Measurements from ENCODE around the gene NRIP2.

Gene NRIP2

GRCh38 chr12:2851931-2852330 is 17.1 kb upstream of the NRIP2 start:
- DNase-seq (ENCODE audit: low spot score) (no peak), FAIRE-seq (no peak)

DNA sequence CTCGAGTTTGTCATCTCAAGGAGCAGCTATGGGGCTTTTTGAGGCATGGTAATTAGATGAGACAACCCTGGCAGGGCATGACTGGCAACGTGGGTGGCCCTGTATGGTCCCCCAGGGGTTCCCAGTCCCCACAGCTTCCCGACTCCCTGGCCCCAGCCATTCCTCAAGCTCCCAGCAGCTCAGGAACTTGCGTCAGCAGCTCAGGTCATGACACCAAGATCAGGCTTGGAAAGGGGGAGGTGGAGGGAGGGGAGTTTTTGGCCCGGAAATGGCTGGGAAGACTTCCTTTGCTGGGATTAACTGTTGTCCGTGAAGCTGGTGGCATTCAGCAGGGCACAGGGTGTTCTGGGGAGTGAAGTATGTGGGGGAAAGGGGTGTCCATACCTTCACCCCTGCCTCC is 10.4 kb upstream of the NRIP2 start:
- peak; percentile 79 for FAIRE-seq
- DNase-seq (ENCODE audit: low spot score) = peak; percentile 50

GRCh38 chr12:2844786-2845185 is 10.0 kb upstream of the NRIP2 start:
- FAIRE-seq (peak; percentile 17), DNase-seq (ENCODE audit: low spot score) (no peak)

DNA sequence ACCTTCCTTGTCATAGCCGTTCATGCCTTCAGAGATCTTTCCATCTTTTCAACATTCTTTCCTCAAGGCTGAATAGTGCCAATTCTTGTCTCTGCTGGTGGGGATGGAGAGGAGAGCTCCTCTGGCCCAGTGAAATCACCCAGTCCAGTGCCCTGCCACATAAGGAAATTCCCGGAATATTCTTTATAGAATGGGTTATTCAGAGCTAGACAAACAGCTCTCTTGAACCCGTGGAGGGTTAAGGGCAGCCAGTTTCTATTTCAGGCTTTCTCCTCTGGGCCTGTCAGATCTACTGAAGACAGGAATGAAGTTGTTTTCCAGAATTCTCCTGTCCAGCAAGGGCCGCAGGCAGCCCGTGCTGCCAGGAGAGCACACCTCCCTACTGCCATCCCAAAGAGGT is 8.1 kb upstream of the NRIP2 start:
- FAIRE-seq (no peak), DNase-seq (ENCODE audit: low spot score) (no peak)

DNA sequence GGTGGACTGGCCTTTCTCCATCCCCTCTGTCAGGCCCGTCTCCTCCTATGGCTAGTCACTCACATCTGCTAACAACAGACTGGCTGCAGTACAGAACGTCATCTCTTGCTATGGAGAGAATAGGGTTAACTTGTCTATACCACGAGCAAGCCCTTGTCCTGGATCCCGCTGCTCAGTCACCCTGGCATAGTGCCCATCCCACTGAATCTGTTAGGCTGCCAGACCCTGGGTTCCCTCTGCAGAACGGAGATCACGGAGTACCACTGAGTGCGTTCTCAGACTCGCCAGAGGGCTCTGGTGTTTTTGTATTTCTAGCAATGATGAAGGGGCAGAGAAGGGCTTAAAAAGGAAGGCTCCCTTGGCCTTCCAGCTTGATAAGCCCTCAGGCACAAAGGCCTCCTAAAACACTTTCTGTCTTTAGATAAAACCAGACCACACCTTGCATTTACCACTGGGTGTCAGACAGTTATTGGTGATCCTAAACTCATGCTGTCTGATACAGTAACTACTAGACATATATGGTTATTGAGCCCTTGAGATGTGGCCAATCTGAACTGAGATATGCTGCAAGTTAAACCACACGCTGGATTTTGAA is 6.3 kb upstream of the NRIP2 start:
- no peak for DNase-seq (ENCODE audit: low spot score)
- FAIRE-seq = peak; percentile 85

DNA sequence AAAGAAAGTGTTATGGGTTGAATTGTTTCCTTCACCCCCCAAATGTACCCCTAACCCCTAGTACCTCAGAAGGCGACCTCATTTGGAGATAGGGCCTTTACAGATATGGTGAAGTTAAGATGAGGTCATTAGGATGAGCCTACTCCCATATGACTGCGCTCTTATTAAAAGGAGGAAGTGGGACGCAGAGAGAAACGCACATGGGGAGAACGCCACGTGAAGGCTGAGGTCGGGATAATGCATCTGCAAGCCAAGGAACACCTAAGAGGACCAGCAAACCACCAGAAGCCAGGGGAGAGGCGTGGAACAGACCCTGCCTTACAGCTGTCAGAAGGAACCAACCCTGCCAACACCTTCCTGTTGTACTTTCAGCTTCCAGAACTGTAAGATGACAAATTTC is 1.7 kb upstream of the NRIP2 start:
- FAIRE-seq = peak; percentile 46
- no peak for DNase-seq (ENCODE audit: low spot score)

DNA sequence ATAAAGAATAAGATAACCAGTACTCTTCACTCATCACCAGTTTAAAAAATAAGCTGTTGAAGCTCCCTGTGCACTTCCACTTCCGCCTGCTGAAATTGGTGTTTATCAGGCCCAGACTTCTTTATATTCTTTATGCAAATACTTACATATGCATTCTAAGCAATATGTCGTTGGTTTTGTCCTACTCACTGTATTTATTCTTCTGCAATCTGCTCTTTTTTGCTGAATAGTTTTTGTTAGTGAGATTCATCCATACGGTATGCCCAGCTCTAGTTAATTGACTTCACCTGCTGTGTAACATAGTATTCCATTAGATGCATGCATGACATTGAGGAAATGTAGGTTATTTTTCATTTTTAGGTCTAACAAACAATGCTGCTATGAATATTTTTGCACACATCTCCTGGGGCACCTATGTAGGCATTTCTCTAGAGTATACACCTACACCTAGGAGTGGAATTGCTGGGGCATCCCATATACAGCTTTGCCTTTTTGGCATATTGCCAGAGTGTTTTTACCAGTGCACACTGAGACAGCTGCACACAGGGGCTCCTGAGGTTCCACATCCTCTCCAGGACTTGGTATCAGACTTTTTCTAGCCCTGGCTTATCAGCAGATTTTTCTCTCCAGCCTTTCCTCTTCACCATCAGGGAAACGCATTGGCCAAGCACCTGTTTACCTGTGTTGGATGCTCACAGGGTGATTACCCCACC is 1.0 kb upstream of the NRIP2 start:
- DNase-seq (ENCODE audit: low spot score) (no peak), FAIRE-seq (no peak)

DNA sequence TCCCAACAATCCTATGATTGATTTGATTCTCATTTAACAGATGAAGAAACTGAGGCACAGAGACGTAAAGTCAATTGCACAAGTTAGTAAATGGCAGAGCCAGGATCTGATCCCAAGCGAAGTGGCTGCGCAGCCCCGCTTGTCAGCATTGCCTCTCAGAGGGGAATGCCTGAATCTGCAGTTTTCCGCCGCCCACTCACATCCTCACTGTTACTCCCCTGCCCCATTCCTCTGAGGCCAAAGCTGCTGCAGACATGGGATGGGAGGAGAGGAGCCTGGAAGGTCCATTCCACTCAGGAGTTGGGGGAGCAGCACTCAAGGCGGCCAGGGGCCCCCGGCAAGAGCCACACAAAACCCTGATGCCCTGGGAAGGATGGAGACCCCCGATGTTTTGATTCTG is 1.0 kb downstream of the NRIP2 start:
- FAIRE-seq (no peak), DNase-seq (ENCODE audit: low spot score) (no peak)

DNA sequence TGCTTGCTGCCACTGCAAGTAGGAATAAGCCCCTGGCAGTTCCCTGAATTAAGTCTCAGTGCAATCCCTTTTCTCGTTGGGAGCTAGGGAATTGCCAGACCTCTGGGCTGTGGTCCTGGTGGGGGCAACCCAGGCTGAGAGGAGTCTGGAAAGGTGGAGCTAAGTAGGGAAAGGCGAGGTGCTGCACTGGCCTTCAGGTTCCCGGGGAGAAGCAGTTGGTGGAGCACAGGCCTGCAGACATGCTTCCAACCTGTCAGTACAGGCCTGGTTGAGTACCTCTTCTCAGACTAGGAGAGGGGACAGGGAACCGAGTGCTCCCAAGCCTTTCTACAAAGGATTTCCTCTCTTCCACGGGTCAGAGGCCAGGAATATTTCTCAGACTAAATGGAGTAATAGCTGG is 1.5 kb downstream of the NRIP2 start:
- DNase-seq (ENCODE audit: low spot score) (no peak), FAIRE-seq (no peak)

DNA sequence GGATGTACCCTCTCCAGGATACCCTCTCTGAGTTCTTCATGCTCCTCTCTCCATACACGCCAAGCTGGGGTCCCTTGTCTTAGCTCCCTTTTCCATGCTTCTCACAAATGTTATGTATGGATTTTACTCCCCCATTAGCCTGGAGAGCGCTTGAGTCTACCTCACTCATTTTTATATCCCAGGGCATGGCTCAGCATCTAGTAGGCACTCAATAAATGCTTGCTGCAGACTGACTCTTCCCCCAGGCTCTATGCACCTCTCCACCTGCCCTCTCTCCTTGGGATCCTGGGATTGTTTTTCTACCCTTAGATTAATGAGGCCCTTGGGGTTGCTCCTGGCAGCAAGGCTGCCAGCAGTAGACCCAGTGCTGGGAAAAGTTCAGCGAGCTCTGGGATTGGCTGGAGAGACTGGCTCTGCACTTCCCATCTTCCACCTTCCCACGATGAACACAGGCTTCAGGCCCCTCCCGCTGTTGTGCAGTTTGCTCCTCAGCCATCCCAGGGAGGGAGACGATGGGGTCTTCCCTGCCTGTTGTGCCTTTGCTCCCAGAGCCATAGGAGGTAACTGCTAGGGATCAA is 2.2 kb downstream of the NRIP2 start:
- FAIRE-seq (no peak), DNase-seq (ENCODE audit: low spot score) (no peak)

- FAIRE-seq (no peak), DNase-seq (ENCODE audit: low spot score) (no peak)
These were observed 5.6 kb downstream of the NRIP2 start for GRCh38 chr12:2829275-2829674.

DNA sequence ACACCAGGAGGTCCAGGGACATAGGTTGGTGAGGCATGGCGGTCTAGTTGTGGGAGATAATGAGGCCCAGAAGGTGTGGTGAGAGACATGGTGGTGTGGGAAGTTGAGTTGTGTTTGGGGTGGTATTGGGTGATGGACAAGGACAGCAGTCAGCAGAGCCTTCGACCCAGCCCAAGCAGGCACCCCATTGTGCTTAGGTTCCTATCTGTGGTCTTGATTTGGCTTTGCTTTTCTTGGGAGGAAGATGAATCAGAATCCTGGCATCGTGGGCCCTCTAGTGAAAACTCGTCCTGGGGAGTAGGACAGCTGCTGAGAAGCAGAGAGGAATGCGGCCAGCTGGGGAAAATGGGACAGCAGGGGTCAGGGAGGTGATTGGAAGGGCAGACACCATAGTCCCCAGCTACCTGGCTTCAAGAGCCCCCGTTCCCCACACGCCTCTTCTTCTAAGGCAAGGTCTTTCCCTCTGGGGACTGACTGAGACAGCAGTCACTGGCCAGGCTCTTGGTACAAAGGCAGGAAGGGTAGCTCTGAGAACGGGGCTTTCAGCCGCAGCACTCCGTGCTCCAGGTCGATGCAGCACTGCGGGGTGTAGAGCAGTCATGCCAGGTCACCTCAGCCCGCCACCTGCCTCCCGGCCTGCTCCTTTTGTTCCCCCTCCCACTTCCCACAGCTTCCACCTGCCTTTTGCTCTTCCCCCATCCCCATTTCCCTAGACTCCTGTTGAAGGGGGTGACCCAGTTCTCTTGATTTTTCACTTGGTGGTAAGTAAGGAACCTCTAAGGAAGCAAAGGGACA is 7.9 kb downstream of the NRIP2 start:
- DNase-seq (ENCODE audit: low spot score) (no peak), FAIRE-seq (no peak)

GRCh38 chr12:2826036-2826435 is 8.8 kb downstream of the NRIP2 start:
- no peak for DNase-seq (ENCODE audit: low spot score)
- FAIRE-seq = no peak

- DNase-seq (ENCODE audit: low spot score) (no peak), FAIRE-seq (no peak)
These were observed 9.7 kb downstream of the NRIP2 start for GRCh38 chr12:2825132-2825531.

- DNase-seq (ENCODE audit: low spot score) = no peak
- no peak for FAIRE-seq
These were observed 10.3 kb downstream of the NRIP2 start for GRCh38 chr12:2824541-2824940.

- DNase-seq (ENCODE audit: low spot score) (no peak), FAIRE-seq (peak; percentile 61)
These were observed 11.4 kb downstream of the NRIP2 start for GRCh38 chr12:2823483-2823882.

DNA sequence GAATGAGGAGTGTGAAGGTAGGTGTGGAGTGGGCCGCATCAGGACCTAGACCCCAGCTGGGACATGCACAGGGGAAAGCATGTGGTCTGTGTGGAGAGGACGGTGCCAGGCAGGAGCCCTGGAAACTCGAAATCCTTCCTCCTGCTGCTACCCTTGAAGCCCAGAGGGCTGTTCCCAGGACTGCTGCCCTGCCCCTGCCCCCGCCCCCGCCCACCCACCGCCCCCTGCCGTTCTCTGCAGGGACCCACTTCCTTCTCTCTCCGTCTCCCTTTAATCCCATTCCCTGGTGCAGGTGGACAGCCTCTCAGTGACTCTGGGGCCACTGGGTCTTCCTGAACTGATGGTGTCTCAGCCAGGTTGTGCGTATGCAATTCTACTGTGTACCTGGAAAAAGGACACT is 14.4 kb downstream of the NRIP2 start:
- FAIRE-seq = no peak
- no peak for DNase-seq (ENCODE audit: low spot score)

DNA sequence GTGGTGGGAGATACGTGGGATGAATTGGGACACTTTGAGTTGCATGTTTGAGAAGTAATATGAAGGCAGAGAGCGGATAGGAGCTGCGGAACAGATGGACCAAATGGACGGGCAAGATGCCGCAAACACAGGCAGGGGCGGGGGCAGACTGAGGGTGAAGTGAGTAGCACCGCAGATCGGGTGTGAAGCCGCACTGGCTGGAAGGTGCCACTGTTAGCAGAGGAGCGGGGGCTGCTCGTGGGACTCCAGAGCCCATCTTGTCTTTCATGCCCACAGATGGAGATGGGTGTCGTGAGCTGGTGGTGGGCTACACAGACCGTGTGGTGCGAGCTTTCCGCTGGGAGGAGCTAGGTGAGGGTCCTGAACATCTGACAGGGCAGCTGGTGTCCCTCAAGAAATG is 15.0 kb downstream of the NRIP2 start:
- FAIRE-seq = no peak
- DNase-seq (ENCODE audit: low spot score) = no peak

DNA sequence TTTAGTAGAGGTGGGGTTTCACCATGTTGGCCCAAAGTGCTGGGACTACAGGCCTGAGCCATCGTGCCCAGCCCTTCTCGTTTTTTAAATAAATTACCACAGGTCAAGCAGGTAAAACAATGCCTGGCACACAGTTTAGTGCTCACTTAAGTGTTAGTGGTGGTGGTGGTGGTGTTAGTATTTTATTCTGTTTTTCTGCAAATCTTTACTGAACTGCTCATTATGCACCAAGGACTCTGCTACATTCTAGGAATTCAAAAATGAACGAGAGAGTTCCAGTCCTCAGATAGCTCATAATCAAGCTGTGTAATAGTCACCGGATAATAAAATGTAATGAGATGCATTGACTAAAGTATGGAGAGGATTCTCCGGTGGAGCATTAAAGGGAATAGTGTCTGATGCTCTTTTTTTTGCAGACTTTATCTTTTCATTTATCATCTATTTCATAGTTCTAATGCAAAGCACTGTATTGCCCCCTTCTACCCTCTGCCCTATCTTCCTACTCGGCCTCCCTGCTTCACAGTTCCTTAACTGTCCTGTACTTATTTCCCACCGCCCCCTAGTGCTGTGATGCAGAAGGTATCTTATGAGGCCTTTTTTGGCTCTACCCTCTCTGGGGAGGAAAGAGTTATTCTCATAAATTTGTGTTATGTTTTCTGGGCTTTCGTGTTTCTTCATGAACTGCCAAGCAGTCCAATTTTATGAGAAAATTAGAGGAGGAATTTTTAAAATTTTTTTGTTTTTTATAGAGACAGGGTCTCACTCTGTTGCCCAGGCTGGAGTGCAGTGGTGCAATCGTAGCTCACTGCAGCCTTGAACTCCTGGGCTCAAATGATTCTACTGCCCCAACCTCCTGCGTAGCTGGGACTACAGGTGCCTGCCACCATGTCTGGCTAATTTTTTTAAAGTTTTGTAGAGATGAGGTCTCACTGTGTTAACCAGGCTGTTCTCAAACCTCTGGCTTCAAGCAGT is 21.3 kb downstream of the NRIP2 start:
- FAIRE-seq = no peak
- DNase-seq (ENCODE audit: low spot score) = peak; percentile 78

DNA sequence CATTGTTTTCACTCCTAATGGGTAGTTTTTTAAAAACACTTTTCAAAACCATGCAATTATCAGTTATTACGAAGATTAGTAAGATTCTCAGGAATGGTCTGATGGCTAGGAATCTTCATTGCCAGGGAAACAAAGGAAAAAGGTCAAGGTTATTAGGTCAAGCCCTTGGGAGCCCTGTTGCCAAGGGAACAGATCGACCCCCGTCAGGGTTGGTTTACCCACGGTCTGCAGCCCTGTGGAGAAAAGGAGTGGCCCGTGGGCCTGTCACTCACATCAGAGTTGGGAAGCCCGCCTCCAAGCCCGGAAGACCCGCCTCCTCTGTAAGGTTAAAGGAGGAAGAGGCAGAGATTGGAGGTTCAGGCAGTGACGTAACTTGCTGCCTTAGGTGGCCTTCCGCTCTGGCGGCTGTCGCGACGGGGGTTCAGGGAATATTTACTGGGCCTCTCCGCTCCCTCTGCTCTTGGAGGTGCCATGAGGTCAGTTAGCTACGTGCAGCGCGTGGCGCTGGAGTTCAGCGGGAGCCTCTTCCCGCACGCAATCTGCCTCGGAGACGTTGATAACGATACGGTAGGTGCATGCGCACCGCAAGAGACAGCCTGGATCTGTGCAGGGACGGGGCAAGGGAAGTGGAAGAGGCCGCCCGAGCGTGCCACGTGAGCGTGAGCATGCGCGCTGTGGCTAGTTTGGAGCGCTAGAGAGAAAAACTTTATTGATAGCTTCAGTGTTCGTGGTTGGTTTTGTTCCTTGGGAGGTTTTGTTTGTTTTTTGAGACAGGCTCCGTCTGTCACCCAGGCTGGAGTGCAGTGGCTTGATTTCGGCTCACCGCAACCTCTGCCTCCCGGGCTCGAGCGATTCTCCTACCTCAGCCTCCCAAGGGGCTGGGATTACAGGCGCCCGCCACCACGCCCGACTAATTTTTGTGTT is 22.3 kb downstream of the NRIP2 start, which contains the start of gene ITFG2:
ITFG2 (plus strand) TSS at position 379 of the 924 bp plus-strand sequence; CDS start at position 472, 93 bp downstream.
- FAIRE-seq = peak; percentile 97

More for the DNA sequence above, 22.3 kb downstream of the NRIP2 start, which contains the start of gene ITFG2:
- peak; percentile 99 for DNase-seq (ENCODE audit: low spot score)
